ENCODE measurements around the gene IYD.

Gene IYD

GRCh38 chr6:150368762-150369161 lies at the start of gene IYD:
TSS of gene IYD (plus strand) at chr6:150369012. CDS start at chr6:150369032, 20 bp downstream.
- DNase-seq, result no peak

GRCh38 chr6:150319924-150320323 lies 48.9 kb upstream of the IYD start:
- no peak for DNase-seq

GRCh38 chr6:150320442-150320841 lies 48.4 kb upstream of the IYD start:
- no peak for DNase-seq

- no peak for DNase-seq
These were observed 46.3 kb upstream of the IYD start for GRCh38 chr6:150322466-150322871.

- DNase-seq, result no peak
These were observed 45.6 kb upstream of the IYD start for GRCh38 chr6:150323205-150323604.

GRCh38 chr6:150324044-150324443 lies 44.8 kb upstream of the IYD start:
- no peak for DNase-seq

- DNase-seq, result no peak
These were observed 43.6 kb upstream of the IYD start for GRCh38 chr6:150325066-150325772.

GRCh38 chr6:150327117-150327774 lies 41.6 kb upstream of the IYD start:
- no peak for DNase-seq

GRCh38 chr6:150328744-150329405 lies 39.9 kb upstream of the IYD start:
- DNase-seq, result no peak

- no peak for DNase-seq
These were observed 37.5 kb upstream of the IYD start for GRCh38 chr6:150331344-150331743.

GRCh38 chr6:150332939-150333584 lies 35.8 kb upstream of the IYD start:
- DNase-seq, result no peak

GRCh38 chr6:150333585-150333941 lies 35.2 kb upstream of the IYD start:
- no peak for DNase-seq

- peak; percentile 53 for DNase-seq
These were observed 33.7 kb upstream of the IYD start for GRCh38 chr6:150334790-150335783.

- no peak for DNase-seq
These were observed 32.5 kb upstream of the IYD start for GRCh38 chr6:150336299-150336698.

- no peak for DNase-seq
These were observed 32.1 kb upstream of the IYD start for GRCh38 chr6:150336708-150337107.

- DNase-seq, result no peak
These were observed 26.7 kb upstream of the IYD start for GRCh38 chr6:150342126-150342525.

GRCh38 chr6:150343434-150343833 lies 25.4 kb upstream of the IYD start:
- DNase-seq, result no peak

- DNase-seq, result no peak
These were observed 23.0 kb upstream of the IYD start for GRCh38 chr6:150345781-150346180.

GRCh38 chr6:150346346-150346745 lies 22.5 kb upstream of the IYD start:
- no peak for DNase-seq

GRCh38 chr6:150347845-150348244 lies 21.0 kb upstream of the IYD start:
- DNase-seq, result no peak

- DNase-seq, result no peak
These were observed 19.3 kb upstream of the IYD start for GRCh38 chr6:150349546-150349945.
